ENCODE data around the gene COBL. TPM values are rescaled to one million over a fixed set of nuclear protein-coding genes. Genes with fewer than 3 reads are reported as not detected.

The COBL gene
- total RNA-seq, 1 experiment from 2014 or later, result 52.3 TPM

- H3K4ac ChIP-seq (ENCODE audit: low read depth, low read length), result no peak overlapping the region
- H4K5ac ChIP-seq (ENCODE audit: insufficient read length, low read depth, low read length), result no peak overlapping the region
- TF ChIP-seq, protein P1, sequence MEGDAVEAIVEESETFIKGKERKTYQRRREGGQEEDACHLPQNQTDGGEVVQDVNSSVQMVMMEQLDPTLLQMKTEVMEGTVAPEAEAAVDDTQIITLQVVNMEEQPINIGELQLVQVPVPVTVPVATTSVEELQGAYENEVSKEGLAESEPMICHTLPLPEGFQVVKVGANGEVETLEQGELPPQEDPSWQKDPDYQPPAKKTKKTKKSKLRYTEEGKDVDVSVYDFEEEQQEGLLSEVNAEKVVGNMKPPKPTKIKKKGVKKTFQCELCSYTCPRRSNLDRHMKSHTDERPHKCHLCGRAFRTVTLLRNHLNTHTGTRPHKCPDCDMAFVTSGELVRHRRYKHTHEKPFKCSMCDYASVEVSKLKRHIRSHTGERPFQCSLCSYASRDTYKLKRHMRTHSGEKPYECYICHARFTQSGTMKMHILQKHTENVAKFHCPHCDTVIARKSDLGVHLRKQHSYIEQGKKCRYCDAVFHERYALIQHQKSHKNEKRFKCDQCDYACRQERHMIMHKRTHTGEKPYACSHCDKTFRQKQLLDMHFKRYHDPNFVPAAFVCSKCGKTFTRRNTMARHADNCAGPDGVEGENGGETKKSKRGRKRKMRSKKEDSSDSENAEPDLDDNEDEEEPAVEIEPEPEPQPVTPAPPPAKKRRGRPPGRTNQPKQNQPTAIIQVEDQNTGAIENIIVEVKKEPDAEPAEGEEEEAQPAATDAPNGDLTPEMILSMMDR (conservative IDR thresholded peaks at IDR 0.05), result no peak
- H2BK5ac ChIP-seq (ENCODE audit: insufficient read length, low read length), result no peak overlapping the region
- no peak overlapping the region for H2AK5ac ChIP-seq (ENCODE audit: insufficient read length, low read length)
- no peak overlapping the region for H3K27ac ChIP-seq (ENCODE audit: insufficient read length, low read depth, low read length)
- Mint-ChIP-seq H3K36me3 (ENCODE audit: insufficient read depth in 1 of 3, low read depth in 3 of 3) (peaks cover 2 to 8% (median 6%) of the 10 kb centered on the region in 3 experiments; a peak in 4 of 7 replicates), H3K4me3 (no peak overlapping the region), H3K27me3 (ENCODE audit: low read depth) (no peaks in the 10 kb centered on the region; the same call in 1 of the 2 replicates), H3K4me1 (peaks cover 28 to 29% of the 10 kb centered on the region in 2 experiments), H3K27ac (peak overlapping the region in 1 of 3 experiments; percentile 1; a peak in 1 of 7 replicates), H3K9me3 (peaks cover 2 to 6% of the 10 kb centered on the region in 2 experiments; a peak in 3 of 5 replicates)
- no peak overlapping the region for H2BK12ac ChIP-seq (ENCODE audit: insufficient read length, low read depth, low read length)
- no CpG with 5 or more reads among the region's 7 CpGs for WGBS (ENCODE audit: extremely low coverage, insufficient read length, low lambda C conversion rate)
- H4K91ac ChIP-seq (ENCODE audit: insufficient read length, low read depth, low read length), result no peak overlapping the region
- no peaks in the 10 kb centered on the region for H3K9me3 ChIP-seq (ENCODE audit: control insufficient read depth, low read depth, low read length)
- no peaks in the 10 kb centered on the region for H3K79me2 ChIP-seq (ENCODE audit: insufficient read depth, low read length)
- H3K23ac ChIP-seq (ENCODE audit: insufficient read length, low read depth, low read length), result no peak overlapping the region
- no peaks in the 10 kb centered on the region for H4K20me1 ChIP-seq (ENCODE audit: control insufficient read depth, insufficient read depth, insufficient read length)
- H3K18ac ChIP-seq (ENCODE audit: insufficient read length, low read depth, low read length), result no peak overlapping the region
- no peak overlapping the region for H2AFZ ChIP-seq (ENCODE audit: low read length)
- H4K8ac ChIP-seq (replicated peaks; ENCODE audit: insufficient read length, low read depth, low read length), result no peak overlapping the region
- H3T11ph ChIP-seq (ENCODE audit: low read length), result no peak overlapping the region
- no peaks in the 10 kb centered on the region for H3K27me3 ChIP-seq (ENCODE audit: insufficient read depth, low read length)
- no peak overlapping the region for H2BK20ac ChIP-seq (ENCODE audit: low read depth, low read length, poor library complexity, severe bottlenecking)
- no peaks in the 10 kb centered on the region for H3K79me1 ChIP-seq (ENCODE audit: insufficient read depth, low read depth, low read length, poor library complexity, severe bottlenecking)
- H2BK120ac ChIP-seq (ENCODE audit: low read depth, low read length, poor library complexity, severe bottlenecking), result no peak overlapping the region
- H3K9ac ChIP-seq (ENCODE audit: extremely low read depth, insufficient read length, low read length), result no peak overlapping the region
- H3K56ac ChIP-seq (ENCODE audit: insufficient read length, low read depth, low read length), result no peak overlapping the region
- no peak overlapping the region for H3K4me2 ChIP-seq (ENCODE audit: insufficient read depth, insufficient read length, low read length)
- no peaks in the 10 kb centered on the region for H3K23me2 ChIP-seq (ENCODE audit: insufficient read length, low read depth, low read length, poor library complexity, severe bottlenecking)
- H3K4me1 ChIP-seq (ENCODE audit: insufficient read depth, low read length), result peaks cover 6% of the 10 kb centered on the region; the same call in 1 of the 2 replicates
- no peak overlapping the region for H3K14ac ChIP-seq (ENCODE audit: insufficient read depth, low read length)
- DNase-seq, result no peak
- no peak overlapping the region for H2BK15ac ChIP-seq (ENCODE audit: low read depth, low read length)
These were observed 49.6 kb upstream of the COBL start for GRCh38 chr7:51366172-51366728.

All from H9 (cell line).